Measurements from ENCODE around the gene FNDC3B.
"Not testable (repeated sequence)": the region's sequence is repeated elsewhere in the genome, so short reads cannot be mapped to it uniquely, and the experiment has no call there.

Gene FNDC3B

GRCh38 chr3:172077197-172077757, 37.9 kb downstream of the FNDC3B start:
- peak; percentile 85 for FAIRE-seq

DNA sequence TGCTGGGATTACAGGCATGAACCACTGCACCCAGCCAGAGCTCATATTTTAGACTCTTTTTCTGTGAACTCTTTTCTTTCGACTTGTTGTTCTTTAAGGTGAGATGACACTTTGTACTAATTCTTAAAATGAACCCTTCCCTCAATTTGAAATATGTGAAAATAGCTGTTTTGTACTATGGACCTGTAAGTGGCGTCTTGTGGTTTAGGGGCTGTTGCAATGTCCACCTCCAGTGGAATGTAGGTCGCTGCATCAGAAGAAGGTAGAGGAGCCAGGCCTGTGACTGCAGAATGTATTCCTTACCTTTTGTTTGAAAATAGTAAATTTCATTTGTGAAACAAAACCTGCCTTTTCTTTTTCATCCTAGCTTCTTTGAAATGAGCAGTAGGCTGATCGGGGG, 38.9 kb downstream of the FNDC3B start:
- no peak for FAIRE-seq

- FAIRE-seq: no peak
Measured at GRCh38 chr3:172078721-172079120, 39.3 kb downstream of the FNDC3B start.

- FAIRE-seq: no peak
Measured at GRCh38 chr3:172079326-172079976, 40.1 kb downstream of the FNDC3B start.

GRCh38 chr3:172080503-172080902, 41.1 kb downstream of the FNDC3B start:
- FAIRE-seq: no peak

- FAIRE-seq: no peak
Measured at GRCh38 chr3:172082269-172082668, 42.9 kb downstream of the FNDC3B start.

DNA sequence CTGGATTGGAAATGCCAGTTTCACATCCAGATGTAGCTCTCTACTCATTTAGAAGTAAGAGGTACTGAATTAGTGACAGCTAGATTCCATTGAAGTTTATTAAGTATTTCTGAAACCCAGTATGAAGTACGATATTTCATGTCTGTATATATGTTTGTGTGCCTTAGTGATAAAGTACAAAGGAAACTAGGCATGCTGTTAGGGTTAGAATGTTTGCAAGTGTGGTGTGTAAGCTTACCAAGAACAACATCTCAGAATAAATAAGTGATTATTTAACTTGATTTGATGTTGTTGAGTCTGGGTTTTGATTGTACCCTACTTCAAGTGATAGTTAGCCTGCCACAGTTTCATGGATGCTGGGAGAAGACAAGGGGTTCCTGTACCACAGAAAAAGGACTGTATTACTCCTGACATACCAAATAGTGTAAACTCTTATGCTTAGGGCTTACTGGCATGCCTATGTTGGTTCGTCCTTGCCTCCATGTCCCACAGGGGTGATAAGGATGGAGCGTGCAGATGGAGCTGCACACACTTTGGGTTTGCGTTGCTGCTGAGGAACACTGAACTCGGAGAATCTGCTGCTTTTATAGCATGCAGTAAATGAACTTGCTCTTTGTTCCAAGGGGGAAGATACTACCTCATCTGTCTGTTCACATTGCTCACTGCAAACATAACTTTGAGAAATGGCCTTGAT, 43.6 kb downstream of the FNDC3B start:
- FAIRE-seq: no peak

DNA sequence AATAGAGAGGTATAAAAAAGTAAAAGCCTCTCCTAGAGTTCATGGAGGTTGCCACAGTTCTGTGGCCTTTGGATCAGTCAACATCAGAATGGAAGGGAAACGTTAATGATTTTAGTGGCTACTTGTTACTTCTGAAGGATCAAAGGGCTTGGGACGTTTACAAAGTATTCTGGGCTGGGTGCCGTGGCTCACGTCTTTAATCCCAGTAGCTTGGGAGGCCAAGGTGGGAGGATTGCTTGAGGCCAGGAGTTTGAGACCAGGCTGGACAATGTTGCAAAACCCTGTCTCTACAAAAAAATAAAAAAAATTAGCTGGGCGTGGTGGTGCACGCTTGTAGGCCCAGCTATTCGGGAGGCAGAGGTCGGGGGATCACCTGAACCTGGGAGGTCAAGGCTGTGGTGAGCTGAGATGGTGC, 44.6 kb downstream of the FNDC3B start:
- no peak for FAIRE-seq

DNA sequence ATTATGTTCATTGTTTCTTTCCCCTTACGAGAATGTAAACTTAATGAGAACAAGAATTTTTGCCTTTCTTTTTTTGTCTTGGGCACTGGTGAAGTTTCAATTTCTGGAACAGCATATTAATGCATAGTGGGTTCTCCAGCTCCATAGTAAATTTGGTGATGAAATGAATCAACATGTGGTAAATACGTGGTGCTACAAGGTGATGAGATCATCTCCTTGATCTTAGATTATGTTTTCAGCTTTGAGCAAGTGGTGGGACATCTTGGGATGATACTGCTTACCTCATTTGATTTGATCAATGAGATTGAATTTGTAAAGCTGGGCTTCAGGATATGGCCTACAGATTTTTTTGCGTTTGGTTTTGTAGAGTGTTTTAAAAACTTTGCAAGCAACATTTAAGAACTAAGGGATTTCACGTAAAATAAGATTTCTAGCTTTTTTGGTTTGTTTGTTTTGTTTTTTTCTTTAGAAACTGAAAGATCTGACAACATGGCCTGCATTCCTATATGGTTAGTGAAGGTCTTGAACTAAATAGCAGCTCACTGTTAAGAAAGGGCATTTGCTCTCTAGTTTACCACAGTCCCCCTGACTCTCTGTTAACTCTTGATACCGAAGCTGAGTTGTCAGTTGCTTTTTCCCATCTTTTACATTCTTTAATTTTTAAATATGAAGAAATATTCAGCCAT, 45.6 kb downstream of the FNDC3B start:
- FAIRE-seq: no peak

DNA sequence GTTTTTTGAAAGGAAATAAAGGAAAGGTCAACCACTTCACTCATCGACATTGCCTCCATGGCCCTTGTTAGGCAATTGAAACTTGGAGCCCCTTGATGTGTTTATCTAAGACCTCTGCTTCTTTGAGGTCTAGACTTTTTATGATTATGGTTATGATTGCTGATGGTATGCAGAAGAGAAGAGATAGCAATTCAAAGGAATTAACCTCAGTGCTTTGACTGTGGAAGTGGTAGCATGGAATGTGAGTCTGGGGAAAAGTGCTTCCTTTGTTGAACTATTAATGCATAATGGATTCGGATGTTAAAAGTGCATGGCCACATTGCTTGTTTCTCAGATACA, 46.1 kb downstream of the FNDC3B start:
- no peak for FAIRE-seq

DNA sequence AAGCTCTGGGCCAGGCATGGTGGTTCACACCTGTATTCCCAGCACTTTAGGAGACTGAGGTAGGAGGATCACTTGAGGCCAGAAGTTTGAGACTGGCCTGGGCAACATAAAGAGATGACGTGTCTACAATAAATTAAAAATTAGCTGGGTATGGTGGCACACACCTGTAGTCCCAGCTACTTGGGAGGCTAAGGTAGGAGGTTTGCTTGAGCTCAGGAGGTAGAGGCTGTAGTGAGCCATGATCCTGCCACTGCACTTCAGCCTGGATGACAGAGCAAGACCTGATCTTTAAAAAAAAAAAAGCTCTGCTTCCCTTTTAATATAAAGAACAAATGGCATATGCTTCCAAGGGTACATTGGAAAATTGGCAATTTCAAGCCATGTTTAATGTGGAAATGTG, 46.7 kb downstream of the FNDC3B start:
- FAIRE-seq: no peak

DNA sequence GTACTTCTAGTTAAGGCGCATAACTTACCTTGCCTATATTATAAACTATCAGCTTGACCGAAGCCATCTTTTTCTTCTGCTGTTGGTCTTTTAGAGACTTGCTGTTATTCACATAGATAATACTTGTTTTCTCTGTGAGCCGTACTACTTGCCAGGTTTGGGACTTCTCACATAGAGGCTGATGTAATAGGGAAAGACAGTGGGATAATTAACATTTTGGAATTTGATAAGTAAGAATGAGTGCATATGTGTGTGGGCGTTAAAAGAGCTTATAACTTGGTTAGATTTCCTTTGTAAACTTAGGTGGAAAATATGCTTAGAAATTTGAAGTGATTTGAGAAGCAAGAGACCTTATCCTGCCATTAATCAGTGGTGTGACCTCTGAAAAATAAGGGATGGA, 47.8 kb downstream of the FNDC3B start:
- no peak for FAIRE-seq

GRCh38 chr3:172087602-172088580, 48.5 kb downstream of the FNDC3B start:
- peak; percentile 91 for FAIRE-seq

GRCh38 chr3:172089250-172089649, 49.9 kb downstream of the FNDC3B start:
- FAIRE-seq: no peak

DNA sequence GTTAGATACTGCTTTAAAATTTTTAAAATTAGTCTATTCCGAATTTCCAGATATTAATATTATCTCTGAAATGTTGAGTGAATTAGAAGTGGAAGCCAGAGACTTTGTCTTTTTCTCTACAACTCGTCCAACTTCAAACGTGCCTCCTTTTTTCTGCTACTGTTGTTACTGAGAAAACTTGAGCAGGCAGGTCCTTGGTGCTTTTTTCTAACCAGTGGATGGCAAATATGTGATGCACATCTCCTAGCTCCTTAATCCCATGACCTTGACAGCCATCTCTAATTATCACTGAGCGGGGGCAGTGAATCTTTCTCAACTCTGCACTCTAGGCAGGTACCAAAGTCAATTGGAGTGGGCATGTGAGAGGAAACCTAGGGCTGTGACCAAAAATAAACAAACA, 50.7 kb downstream of the FNDC3B start:
- FAIRE-seq: no peak

DNA sequence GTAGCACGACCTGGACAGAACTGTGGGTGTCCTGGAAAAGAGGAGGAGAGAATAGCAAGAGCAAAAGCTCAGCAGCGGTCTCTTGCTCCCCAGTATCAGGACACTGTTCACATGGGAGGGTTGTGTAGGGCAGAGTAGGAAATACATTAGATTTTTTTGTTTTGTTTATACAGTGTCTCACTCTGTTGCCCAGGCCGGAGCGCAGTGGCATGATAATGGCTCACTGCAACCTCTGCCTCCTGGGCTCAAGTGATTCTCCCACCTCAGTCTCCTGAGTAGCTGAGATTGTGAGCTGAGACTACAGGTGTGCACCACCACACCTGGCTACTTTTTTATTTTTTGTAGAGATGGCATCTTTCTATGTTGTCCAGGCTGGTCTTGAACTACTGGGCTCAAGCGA, 53.3 kb downstream of the FNDC3B start:
- FAIRE-seq: no peak

GRCh38 chr3:172093581-172094443, 54.4 kb downstream of the FNDC3B start:
- not testable (repeated sequence) for FAIRE-seq

DNA sequence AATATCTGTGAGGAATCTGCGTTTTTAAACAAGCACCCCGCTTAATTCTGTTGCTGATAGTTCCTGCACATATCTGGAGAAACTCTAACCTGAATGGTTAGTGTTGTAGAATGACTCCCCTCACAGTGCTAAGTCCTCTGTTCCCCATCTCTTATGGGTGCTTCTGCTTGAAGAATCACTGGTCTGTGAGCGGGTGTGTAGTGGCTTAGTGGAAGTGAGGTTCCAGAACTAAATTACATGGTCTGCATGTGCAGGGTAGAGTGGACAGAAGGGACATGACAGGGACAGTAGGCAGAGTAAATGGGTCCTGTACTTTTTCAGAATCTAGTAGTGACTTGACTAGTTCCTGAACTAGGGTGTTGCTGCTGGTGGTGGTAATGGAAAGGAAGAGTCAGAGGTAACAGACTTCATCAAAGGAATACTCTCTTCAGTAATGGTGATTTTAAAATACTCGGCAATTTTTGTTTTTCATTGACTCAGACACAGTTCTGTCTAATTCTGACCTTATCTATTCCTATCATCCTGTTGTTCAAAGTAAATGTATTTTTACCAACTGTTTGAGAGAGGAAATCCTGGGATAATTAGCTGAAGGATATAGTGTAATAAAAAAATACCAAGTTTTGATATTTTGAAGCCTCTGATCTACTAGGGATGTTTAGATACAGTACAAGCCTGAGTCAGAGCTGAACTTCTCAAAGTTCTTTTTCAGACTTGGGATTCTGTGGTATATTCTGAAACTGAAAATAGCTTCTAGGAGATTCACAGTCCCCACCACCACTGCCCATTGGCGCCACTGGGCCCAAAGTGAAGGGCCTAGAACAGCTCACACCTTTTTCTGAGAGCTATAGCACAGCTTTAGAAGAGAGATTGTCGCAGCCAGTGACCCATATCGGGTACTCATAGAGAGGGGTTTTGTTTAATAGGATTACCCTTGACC, 55.5 kb downstream of the FNDC3B start:
- FAIRE-seq: no peak

GRCh38 chr3:172096881-172097420, 57.6 kb downstream of the FNDC3B start:
- FAIRE-seq: no peak

- no peak for FAIRE-seq
Measured at GRCh38 chr3:172097585-172097984, 58.2 kb downstream of the FNDC3B start.

Measured in islet of Langerhans (tissue), 1 donor.